HTERT RPE-1 (cell line): ENCODE measurements around the gene CASTOR2.
"Not testable (repeated sequence)": the region's sequence is repeated elsewhere in the genome, so short reads cannot be mapped to it uniquely, and the experiment has no call there.

ENCODE experiments used
- in situ Hi-C: fragments of 300-500 bp; cut with MboI; formaldehyde crosslinking; loops from 4 replicates; pipeline ENCODE4 v1.14.3; 2020; ENCODE audit warnings: low sequenced_read_pairs

The CASTOR2 gene

GRCh38 chr7:74994869-74995543, 30.5 kb downstream of the CASTOR2 start:
- in situ Hi-C loops: not testable (repeated sequence)

- in situ Hi-C loops: not testable (repeated sequence)
Observed at GRCh38 chr7:74996361-74996760, 31.9 kb downstream of the CASTOR2 start.

- in situ Hi-C loops: not testable (repeated sequence)
Observed at GRCh38 chr7:74997811-74998210, 33.3 kb downstream of the CASTOR2 start.

GRCh38 chr7:75001356-75001755, 36.9 kb downstream of the CASTOR2 start:
- in situ Hi-C loops: not testable (repeated sequence)

GRCh38 chr7:75010036-75010435, 45.5 kb downstream of the CASTOR2 start:
- in situ Hi-C loops: no loop called here

- in situ Hi-C loops: no loop called here
Observed at GRCh38 chr7:75017832-75018231, 53.3 kb downstream of the CASTOR2 start.

- in situ Hi-C loops: no loop called here
Observed at GRCh38 chr7:75018570-75019364, 54.3 kb downstream of the CASTOR2 start.

- in situ Hi-C loops: no loop called here
Observed at GRCh38 chr7:75019800-75020199, 55.3 kb downstream of the CASTOR2 start.

GRCh38 chr7:75024922-75025321, 60.4 kb downstream of the CASTOR2 start:
- in situ Hi-C loops: no loop called here

- in situ Hi-C loops: no loop called here
Observed at GRCh38 chr7:75028299-75028698, 63.8 kb downstream of the CASTOR2 start.

- in situ Hi-C loops: no loop called here
Observed at GRCh38 chr7:75033064-75033463, 68.6 kb downstream of the CASTOR2 start.

- in situ Hi-C loops: no loop called here
Observed at GRCh38 chr7:75033826-75034225, 69.3 kb downstream of the CASTOR2 start.

- in situ Hi-C loops: no loop called here
Observed at GRCh38 chr7:75038508-75038907, 74.0 kb downstream of the CASTOR2 start.

- in situ Hi-C loops: no loop called here
Observed at GRCh38 chr7:75039166-75039565, 74.7 kb downstream of the CASTOR2 start.

GRCh38 chr7:75039709-75040108, 75.2 kb downstream of the CASTOR2 start:
- in situ Hi-C loops: no loop called here

- in situ Hi-C loops: no loop called here
Observed at GRCh38 chr7:75040512-75040911, 76.0 kb downstream of the CASTOR2 start.

GRCh38 chr7:75042286-75042685, 77.8 kb downstream of the CASTOR2 start:
- in situ Hi-C loops: no loop called here

GRCh38 chr7:75042831-75043703, 78.6 kb downstream of the CASTOR2 start:
- in situ Hi-C loops: no loop called here

- in situ Hi-C loops: no loop called here
Observed at GRCh38 chr7:75045881-75046280, 81.4 kb downstream of the CASTOR2 start.

- in situ Hi-C loops: no loop called here
Observed at GRCh38 chr7:75048435-75049379, 84.2 kb downstream of the CASTOR2 start.
